GM13977 (cell line): Measurements from ENCODE around the gene SHH.

Source experiments
- DNase-seq: peaks from one replicate; pipeline ENCODE4 v3.0.0; 2012; ENCODE audit warnings: low spot score
- in situ Hi-C: fragments of 300-500 bp; cut with MboI; formaldehyde crosslinking; loops from one replicate; pipeline ENCODE4 v1.12.0; 2022; ENCODE audit warnings: low sequenced_read_pairs, low pct_unique_long_range_greater_than_20kb, mixed read lengths, inconsistent platforms; ENCODE audit not compliant: unreplicated experiment
- TF ChIP-seq, protein P1 (sequence below): IDR thresholded peaks from 2 replicates; pipeline ENCODE4 v1.5.1; 2012; ENCODE audit warnings: mild to moderate bottlenecking, control low read depth; ENCODE audit not compliant: insufficient read depth; ENCODE audit errors: extremely low read depth, missing control alignments

Gene SHH

DNA sequence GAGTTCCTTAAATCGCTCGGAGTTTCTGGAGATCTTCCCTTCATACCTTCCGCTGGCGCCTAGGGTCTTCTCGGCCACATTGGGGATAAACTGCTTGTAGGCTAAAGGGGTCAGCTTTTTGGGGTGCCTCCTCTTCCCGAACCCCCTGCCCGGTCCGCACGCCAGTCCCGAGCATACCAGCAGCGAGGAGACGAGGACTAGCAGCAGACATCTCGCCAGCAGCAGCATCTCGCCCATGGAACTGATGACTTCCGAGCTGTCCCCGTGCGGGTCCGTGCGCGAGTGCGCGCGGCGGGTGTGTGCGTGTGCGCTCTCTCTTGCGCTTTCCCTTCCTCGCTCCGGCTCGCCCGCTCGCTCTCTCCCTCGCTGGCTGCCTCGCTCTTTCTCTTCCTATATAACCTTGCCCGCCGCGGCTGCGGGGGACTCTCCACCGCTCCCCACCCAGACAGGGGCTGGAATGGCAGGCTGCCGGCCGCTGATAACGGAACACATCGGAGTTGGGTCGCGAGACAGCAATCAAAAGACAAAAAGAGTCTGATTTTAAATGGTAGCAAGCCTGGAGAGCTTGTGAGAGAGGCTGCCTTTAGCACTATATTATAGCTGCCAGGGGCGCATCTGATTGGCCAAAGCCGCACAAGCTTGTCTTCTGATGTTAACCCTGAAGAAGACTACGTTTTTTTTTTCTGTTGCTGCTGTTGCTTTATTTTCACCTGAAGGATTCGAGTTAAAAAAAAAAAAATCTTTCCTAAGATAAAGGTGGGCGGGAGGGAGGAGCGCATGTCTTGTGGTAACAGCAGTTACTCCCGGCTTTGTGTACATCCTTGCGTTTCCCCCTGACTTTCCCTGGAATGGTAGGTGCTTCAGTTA, at the start of gene SHH:
Gene SHH (minus strand): TSS at position 569 of the 867 bp plus-strand sequence. CDS start 341 bp downstream, at position 228.
- DNase-seq, result no peak
- TF ChIP-seq, protein P1, sequence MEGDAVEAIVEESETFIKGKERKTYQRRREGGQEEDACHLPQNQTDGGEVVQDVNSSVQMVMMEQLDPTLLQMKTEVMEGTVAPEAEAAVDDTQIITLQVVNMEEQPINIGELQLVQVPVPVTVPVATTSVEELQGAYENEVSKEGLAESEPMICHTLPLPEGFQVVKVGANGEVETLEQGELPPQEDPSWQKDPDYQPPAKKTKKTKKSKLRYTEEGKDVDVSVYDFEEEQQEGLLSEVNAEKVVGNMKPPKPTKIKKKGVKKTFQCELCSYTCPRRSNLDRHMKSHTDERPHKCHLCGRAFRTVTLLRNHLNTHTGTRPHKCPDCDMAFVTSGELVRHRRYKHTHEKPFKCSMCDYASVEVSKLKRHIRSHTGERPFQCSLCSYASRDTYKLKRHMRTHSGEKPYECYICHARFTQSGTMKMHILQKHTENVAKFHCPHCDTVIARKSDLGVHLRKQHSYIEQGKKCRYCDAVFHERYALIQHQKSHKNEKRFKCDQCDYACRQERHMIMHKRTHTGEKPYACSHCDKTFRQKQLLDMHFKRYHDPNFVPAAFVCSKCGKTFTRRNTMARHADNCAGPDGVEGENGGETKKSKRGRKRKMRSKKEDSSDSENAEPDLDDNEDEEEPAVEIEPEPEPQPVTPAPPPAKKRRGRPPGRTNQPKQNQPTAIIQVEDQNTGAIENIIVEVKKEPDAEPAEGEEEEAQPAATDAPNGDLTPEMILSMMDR, result no peak
- in situ Hi-C loops, result loop anchor here (25.0 kb wide), 1 partner anchor 650 kb away; no protein-coding TSS in a partner anchor

DNA sequence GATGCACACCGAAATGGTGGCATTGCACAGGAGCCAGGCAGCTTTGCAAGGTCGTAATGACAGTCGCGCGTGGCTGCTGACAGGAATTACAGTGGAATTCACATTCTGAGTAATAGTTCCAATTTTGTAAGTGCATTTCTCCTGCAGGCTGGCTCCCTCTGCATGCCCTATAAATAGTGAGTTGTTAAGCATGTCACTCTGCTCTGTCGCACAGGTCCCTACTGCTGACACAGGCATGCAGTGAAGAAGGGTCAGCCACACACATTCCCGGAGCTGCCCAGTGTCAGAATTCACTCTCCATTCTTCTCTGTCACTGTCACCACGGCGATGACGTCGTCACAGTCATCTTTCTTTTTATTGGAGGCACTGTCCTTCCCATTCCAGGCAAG, 49.2 kb upstream of the SHH start:
- TF ChIP-seq, protein P1, result no peak
- in situ Hi-C loops, result no loop called here
- no peak for DNase-seq

DNA sequence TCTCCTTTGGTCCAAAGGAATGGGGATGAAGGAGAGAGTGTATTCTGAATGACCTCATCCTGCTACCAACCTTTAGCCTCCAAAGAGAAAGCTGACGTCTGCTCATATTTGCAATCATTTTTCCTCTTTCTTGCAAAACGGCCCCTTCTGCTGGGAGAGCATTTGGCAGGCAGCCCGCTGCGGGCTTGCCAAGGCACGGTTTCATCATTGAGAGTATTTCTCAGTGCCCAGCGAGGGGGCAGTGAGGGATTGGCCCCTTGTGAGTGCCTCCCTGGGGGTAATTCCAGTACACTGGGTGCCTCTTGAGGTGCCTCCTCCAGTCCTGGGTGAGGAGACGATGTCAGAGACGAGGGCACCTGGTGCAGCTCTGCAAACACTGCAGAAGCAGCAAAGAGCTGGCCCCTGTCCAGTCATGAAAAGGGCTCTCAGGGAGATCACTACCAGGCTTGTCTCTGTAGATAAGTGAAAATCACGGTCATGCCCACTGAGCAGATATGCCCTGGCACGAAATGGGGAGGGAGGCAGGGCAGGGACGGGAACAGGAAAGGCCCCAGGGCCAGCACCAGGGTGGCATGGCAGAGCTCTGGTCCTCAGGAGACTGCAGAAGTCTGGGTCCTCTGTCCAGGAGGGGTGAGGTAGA, 48.7 kb upstream of the SHH start:
- no peak for DNase-seq
- in situ Hi-C loops, result no loop called here
- TF ChIP-seq, protein P1, result no peak

DNA sequence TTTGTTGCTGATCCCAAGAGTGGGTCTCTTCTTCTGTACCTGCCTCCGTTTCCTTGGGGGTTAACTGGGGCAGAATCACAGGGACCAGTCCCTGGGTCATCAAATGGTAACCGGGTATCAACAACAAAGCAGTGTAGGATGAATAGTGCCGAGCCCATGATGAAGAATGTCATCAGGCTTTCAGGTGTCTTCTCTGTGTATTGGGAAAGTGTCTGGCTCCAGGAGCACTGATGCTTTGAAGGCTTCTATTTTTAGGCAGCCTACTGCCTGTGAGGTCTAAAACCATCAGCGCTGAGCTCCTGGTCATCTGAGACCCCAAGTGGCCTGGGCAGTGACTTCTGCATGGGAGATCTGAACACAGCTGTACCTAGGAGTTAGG, 48.2 kb upstream of the SHH start:
- TF ChIP-seq, protein P1, result no peak
- DNase-seq, result no peak
- in situ Hi-C loops, result no loop called here

DNA sequence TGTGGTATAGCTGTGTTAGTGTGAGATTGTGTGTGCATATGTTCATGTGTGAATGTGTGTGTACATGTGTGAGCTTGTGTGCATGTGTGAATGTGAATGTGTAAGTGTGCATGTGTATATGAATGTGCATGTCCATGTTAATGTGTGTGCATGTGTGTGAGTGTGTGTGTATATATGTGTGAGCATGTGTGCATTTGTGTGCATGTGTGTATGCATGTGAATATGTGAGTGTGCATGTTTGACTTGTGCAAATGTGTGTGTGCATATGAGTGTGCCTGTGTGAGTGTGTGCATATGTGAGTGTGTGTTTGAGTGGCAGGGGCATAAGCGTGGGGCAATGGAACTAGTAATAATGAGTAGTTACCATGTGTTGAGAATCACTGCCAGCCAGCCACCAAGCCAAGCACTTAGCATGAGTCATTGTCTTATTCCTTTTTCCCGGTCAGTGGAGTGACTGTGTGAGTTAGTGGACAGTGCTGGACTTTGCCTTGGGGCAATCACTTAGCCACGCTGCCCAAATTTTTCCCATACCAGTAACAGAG, 46.3 kb upstream of the SHH start:
- in situ Hi-C loops, result no loop called here

DNA sequence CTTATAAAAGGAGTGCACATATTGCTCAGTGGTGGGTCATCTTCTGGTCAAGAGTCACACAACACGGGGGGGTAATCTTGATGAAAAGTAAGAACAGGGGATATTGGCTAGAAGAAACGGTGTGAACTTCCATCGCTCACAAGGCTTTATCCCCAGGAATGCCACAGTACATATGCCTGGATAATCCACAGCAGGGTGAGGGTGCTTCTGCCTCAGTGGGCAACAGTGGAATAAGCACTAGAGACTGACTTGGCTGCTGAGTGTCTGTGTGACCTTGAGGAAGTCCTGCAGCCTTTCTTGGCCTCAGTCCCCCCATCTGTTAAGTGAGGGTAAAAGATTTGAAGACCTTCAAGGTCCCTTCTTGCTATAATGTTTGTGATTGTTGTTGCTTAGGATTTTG, 44.9 kb upstream of the SHH start:
- DNase-seq, result no peak
- TF ChIP-seq, protein P1, result no peak
- in situ Hi-C loops, result no loop called here

More for the DNA sequence above, 46.3 kb upstream of the SHH start:
- TF ChIP-seq, protein P1, result no peak
- DNase-seq, result no peak
